HEK293 (cell line): Measurements from ENCODE around the gene PNPO.

Source experiments
- CTCF ChIA-PET: fragments of 350-600 bp; formaldehyde crosslinking; extraction: SDS; loops from one replicate; lab custom pipeline; 2021; ENCODE audit warnings: antibody characterized with exemption; lab: Yijun Ruan, JAX
- POLR2A ChIA-PET: fragments of 300-600 bp; formaldehyde crosslinking; extraction: SDS; loops from one replicate; lab custom pipeline; 2020; ENCODE audit warnings: antibody characterized with exemption, inconsistent platforms; lab: Yijun Ruan, JAX
- H3K27ac ChIP-seq: fragments of 200-500 bp; sonication (Bioruptor generic); 2 replicates; pipeline ENCODE4 v1.5.1; 2014; ENCODE audit warnings: low read depth, low read length, control low read depth, inconsistent platforms; ENCODE audit errors: extremely low read depth
- H3K36me3 ChIP-seq, 2 experiments: fragments of 200-500 bp in 1 of 2; sonication (Bioruptor generic) in 1 of 2; 1 replicate in 1 of 2; 2 replicates in 1 of 2; pipeline ENCODE4 v1.5.1; 2014 to 2017; ENCODE audit warnings: inconsistent platforms in 2 of 2, low read length in 2 of 2; ENCODE audit not compliant: control insufficient read depth in 2 of 2, insufficient read depth in 1 of 2
- H3K4me1 ChIP-seq: fragments of 200-500 bp; sonication (Bioruptor generic); 2 replicates; pipeline ENCODE4 v1.5.1; 2014; ENCODE audit warnings: mild to moderate bottlenecking, low read length, inconsistent platforms; ENCODE audit not compliant: control insufficient read depth, insufficient read depth
- H3K4me3 ChIP-seq: 2 replicates; pipeline ENCODE4 v1.5.1; 2011; ENCODE audit warnings: low read depth, mild to moderate bottlenecking, control low read depth, low read length, moderate library complexity
- H3K9me3 ChIP-seq: fragments of 200-500 bp; sonication (Bioruptor generic); 2 replicates; pipeline ENCODE4 v1.5.1; 2014; ENCODE audit warnings: low read depth, low read length, inconsistent platforms; ENCODE audit not compliant: control insufficient read depth, insufficient read depth
- GLIS1 ChIP-seq: fragments of 450-650 bp; formaldehyde crosslinking; IDR thresholded peaks from 2 replicates; pipeline ENCODE4 v1.5.1; 2016; ENCODE audit warnings: missing biosample characterization, missing genetic modification characterization
- GLIS2 ChIP-seq: fragments of 450-650 bp; formaldehyde crosslinking; IDR thresholded peaks from 2 replicates; pipeline ENCODE4 v1.5.1; 2016; ENCODE audit warnings: missing biosample characterization, missing genetic modification characterization
- HOXC10 ChIP-seq: sonication (generic); formaldehyde crosslinking; IDR thresholded peaks from 2 replicates; pipeline ENCODE4 v1.8.1; 2023; ENCODE audit warnings: mild to moderate bottlenecking, missing genetic modification reagents
- OSR2 ChIP-seq: fragments of 450-650 bp; formaldehyde crosslinking; IDR thresholded peaks from 2 replicates; pipeline ENCODE4 v1.5.1; 2016; ENCODE audit warnings: missing biosample characterization, missing genetic modification characterization
- REPIN1 ChIP-seq: fragments of 450-650 bp; formaldehyde crosslinking; IDR thresholded peaks from 2 replicates; pipeline ENCODE4 v1.5.1; 2017; ENCODE audit warnings: missing biosample characterization, missing genetic modification characterization, low read depth
- ZFP41 ChIP-seq: fragments of 450-650 bp; formaldehyde crosslinking; IDR thresholded peaks from 2 replicates; pipeline ENCODE4 v1.5.1; 2016; ENCODE audit warnings: missing biosample characterization, missing genetic modification characterization, borderline replicate concordance
- ZNF133 ChIP-seq: fragments of 450-650 bp; formaldehyde crosslinking; IDR thresholded peaks from 2 replicates; pipeline ENCODE4 v1.5.1; 2016; ENCODE audit warnings: missing biosample characterization, missing genetic modification characterization
- ZNF138 ChIP-seq: fragments of 450-650 bp; formaldehyde crosslinking; IDR thresholded peaks from 2 replicates; pipeline ENCODE4 v1.5.1; 2016; ENCODE audit warnings: missing biosample characterization, missing genetic modification characterization, borderline replicate concordance
- ZNF157 ChIP-seq: fragments of 450-650 bp; formaldehyde crosslinking; IDR thresholded peaks from 2 replicates; pipeline ENCODE4 v1.5.1; 2016; ENCODE audit warnings: missing biosample characterization, missing genetic modification characterization
- ZNF202 ChIP-seq: fragments of 450-650 bp; formaldehyde crosslinking; IDR thresholded peaks from 2 replicates; pipeline ENCODE4 v1.5.1; 2016; ENCODE audit warnings: missing biosample characterization, missing genetic modification characterization, borderline replicate concordance
- ZNF211 ChIP-seq: fragments of 450-650 bp; formaldehyde crosslinking; IDR thresholded peaks from 2 replicates; pipeline ENCODE4 v1.5.1; 2016; ENCODE audit warnings: low read depth, missing biosample characterization, missing genetic modification characterization
- ZNF311 ChIP-seq: fragments of 450-650 bp; formaldehyde crosslinking; IDR thresholded peaks from 2 replicates; pipeline ENCODE4 v1.5.1; 2017; ENCODE audit warnings: missing biosample characterization, missing genetic modification characterization, borderline replicate concordance
- ZNF391 ChIP-seq: fragments of 450-650 bp; formaldehyde crosslinking; IDR thresholded peaks from 2 replicates; pipeline ENCODE4 v1.5.1; 2016; ENCODE audit warnings: low read depth, missing biosample characterization, missing genetic modification characterization, borderline replicate concordance
- ZNF521 ChIP-seq: fragments of 450-650 bp; formaldehyde crosslinking; IDR thresholded peaks from 2 replicates; pipeline ENCODE4 v1.5.1; 2017; ENCODE audit warnings: missing biosample characterization, mild to moderate bottlenecking, missing genetic modification characterization
- ZNF610 ChIP-seq: fragments of 450-650 bp; formaldehyde crosslinking; IDR thresholded peaks from 2 replicates; pipeline ENCODE4 v1.5.1; 2016; ENCODE audit warnings: missing biosample characterization, missing genetic modification characterization, borderline replicate concordance
- ZNF621 ChIP-seq: fragments of 450-650 bp; formaldehyde crosslinking; IDR thresholded peaks from 2 replicates; pipeline ENCODE4 v1.5.1; 2017; ENCODE audit warnings: missing biosample characterization, missing genetic modification characterization
- ZNF76 ChIP-seq: fragments of 450-650 bp; formaldehyde crosslinking; IDR thresholded peaks from 2 replicates; pipeline ENCODE4; 2016; ENCODE audit warnings: low read depth, missing biosample characterization, missing genetic modification characterization, borderline replicate concordance
- ZNF791 ChIP-seq: fragments of 450-650 bp; formaldehyde crosslinking; IDR thresholded peaks from 2 replicates; pipeline ENCODE4 v1.5.1; 2016; ENCODE audit warnings: missing biosample characterization, missing genetic modification characterization
- TF ChIP-seq, protein P1 (sequence below): fragments of 450-650 bp; formaldehyde crosslinking; IDR thresholded peaks from 2 replicates; pipeline ENCODE4 v1.5.0; 2017; ENCODE audit warnings: missing biosample characterization, missing genetic modification characterization, borderline replicate concordance
- TF ChIP-seq, protein P2 (sequence below): fragments of 450-650 bp; formaldehyde crosslinking; IDR thresholded peaks from 2 replicates; pipeline ENCODE4 v1.5.1; 2016; ENCODE audit warnings: missing biosample characterization, missing genetic modification characterization
- TF ChIP-seq, protein P3 (sequence below): fragments of 450-650 bp; formaldehyde crosslinking; IDR thresholded peaks from 2 replicates; pipeline ENCODE4 v1.5.1; 2016; ENCODE audit warnings: missing biosample characterization, missing genetic modification characterization
- TF ChIP-seq, protein P4 (sequence below): fragments of 450-650 bp; formaldehyde crosslinking; IDR thresholded peaks from 2 replicates; pipeline ENCODE4 v1.5.1; 2016; ENCODE audit warnings: missing biosample characterization, missing genetic modification characterization, borderline replicate concordance

The PNPO gene

DNA sequence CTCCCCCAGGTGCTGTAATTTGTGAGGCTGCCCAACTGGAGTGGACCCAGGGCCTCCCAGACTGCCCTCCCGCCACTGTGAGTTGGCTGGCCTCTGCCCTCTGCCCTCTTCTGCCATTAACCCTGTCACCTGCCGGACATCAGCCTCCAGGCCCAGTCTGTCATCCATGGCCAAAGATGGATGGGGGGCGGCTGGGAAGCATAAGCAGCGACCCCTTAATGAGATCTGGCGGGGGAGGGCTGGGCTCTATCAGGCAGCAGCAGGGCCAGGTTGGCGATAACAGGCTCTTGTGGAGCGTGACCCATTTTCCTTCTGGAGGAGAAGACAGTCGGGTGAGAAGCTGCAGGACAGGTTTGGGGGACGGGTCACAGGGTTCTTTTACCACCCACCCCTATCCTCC is 54.8 kb downstream of the PNPO start (continued):
- TF ChIP-seq ZNF621 (tag by site-specific recombination) (no peak), GLIS1 (tag by site-specific recombination) (no peak), ZNF202 (tag by site-specific recombination) (no peak), GLIS2 (tag by site-specific recombination) (no peak), ZFP41 (no peak)
- TF ChIP-seq, protein P1, sequence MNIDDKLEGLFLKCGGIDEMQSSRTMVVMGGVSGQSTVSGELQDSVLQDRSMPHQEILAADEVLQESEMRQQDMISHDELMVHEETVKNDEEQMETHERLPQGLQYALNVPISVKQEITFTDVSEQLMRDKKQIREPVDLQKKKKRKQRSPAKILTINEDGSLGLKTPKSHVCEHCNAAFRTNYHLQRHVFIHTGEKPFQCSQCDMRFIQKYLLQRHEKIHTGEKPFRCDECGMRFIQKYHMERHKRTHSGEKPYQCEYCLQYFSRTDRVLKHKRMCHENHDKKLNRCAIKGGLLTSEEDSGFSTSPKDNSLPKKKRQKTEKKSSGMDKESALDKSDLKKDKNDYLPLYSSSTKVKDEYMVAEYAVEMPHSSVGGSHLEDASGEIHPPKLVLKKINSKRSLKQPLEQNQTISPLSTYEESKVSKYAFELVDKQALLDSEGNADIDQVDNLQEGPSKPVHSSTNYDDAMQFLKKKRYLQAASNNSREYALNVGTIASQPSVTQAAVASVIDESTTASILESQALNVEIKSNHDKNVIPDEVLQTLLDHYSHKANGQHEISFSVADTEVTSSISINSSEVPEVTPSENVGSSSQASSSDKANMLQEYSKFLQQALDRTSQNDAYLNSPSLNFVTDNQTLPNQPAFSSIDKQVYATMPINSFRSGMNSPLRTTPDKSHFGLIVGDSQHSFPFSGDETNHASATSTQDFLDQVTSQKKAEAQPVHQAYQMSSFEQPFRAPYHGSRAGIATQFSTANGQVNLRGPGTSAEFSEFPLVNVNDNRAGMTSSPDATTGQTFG (tag by site-specific recombination): no peak

DNA sequence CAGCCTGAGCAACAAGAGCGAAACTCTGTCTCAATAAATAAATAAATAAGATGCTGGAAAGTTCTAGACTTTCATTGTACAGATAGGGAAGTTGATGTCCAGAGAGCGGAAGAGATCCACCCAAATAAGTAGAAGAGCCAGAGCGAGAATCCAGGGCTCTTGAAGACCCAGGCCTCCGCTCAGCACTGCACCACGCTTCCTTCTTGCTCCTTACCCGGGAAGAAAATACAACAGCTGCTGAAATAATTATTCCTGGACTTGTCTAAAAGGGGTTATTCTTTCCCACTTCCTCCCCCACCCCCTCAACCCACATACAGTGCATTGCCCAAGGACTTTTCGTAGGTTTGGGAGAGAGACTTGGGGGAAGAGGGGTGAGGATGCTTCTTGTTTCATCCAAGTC is 56.2 kb downstream of the PNPO start:
- Histone ChIP-seq H3K36me3 (no peaks in the 10 kb centered on the region), H3K4me1 (no peaks in the 10 kb centered on the region), H3K4me3 (no peak overlapping the region)
- no peak for TF ChIP-seq ZNF157 (tag by site-specific recombination)
- TF ChIP-seq HOXC10: no peak
- no peak for TF ChIP-seq ZNF391 (tag by site-specific recombination)
- TF ChIP-seq, protein P2, sequence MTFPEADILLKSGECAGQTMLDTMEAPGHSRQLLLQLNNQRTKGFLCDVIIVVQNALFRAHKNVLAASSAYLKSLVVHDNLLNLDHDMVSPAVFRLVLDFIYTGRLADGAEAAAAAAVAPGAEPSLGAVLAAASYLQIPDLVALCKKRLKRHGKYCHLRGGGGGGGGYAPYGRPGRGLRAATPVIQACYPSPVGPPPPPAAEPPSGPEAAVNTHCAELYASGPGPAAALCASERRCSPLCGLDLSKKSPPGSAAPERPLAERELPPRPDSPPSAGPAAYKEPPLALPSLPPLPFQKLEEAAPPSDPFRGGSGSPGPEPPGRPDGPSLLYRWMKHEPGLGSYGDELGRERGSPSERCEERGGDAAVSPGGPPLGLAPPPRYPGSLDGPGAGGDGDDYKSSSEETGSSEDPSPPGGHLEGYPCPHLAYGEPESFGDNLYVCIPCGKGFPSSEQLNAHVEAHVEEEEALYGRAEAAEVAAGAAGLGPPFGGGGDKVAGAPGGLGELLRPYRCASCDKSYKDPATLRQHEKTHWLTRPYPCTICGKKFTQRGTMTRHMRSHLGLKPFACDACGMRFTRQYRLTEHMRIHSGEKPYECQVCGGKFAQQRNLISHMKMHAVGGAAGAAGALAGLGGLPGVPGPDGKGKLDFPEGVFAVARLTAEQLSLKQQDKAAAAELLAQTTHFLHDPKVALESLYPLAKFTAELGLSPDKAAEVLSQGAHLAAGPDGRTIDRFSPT: no peak
- TF ChIP-seq, protein P3, sequence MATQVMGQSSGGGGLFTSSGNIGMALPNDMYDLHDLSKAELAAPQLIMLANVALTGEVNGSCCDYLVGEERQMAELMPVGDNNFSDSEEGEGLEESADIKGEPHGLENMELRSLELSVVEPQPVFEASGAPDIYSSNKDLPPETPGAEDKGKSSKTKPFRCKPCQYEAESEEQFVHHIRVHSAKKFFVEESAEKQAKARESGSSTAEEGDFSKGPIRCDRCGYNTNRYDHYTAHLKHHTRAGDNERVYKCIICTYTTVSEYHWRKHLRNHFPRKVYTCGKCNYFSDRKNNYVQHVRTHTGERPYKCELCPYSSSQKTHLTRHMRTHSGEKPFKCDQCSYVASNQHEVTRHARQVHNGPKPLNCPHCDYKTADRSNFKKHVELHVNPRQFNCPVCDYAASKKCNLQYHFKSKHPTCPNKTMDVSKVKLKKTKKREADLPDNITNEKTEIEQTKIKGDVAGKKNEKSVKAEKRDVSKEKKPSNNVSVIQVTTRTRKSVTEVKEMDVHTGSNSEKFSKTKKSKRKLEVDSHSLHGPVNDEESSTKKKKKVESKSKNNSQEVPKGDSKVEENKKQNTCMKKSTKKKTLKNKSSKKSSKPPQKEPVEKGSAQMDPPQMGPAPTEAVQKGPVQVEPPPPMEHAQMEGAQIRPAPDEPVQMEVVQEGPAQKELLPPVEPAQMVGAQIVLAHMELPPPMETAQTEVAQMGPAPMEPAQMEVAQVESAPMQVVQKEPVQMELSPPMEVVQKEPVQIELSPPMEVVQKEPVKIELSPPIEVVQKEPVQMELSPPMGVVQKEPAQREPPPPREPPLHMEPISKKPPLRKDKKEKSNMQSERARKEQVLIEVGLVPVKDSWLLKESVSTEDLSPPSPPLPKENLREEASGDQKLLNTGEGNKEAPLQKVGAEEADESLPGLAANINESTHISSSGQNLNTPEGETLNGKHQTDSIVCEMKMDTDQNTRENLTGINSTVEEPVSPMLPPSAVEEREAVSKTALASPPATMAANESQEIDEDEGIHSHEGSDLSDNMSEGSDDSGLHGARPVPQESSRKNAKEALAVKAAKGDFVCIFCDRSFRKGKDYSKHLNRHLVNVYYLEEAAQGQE (tag by site-specific recombination): no peak
- no peak for TF ChIP-seq OSR2
- TF ChIP-seq ZNF133 (tag by site-specific recombination): no peak
- no peak for TF ChIP-seq ZNF521 (tag by site-specific recombination)
- no peak for TF ChIP-seq ZNF791 (tag by site-specific recombination)
- TF ChIP-seq ZNF311: no peak
- no peak for TF ChIP-seq ZNF76 (tag by site-specific recombination)
- no peak for TF ChIP-seq ZNF138
- TF ChIP-seq ZNF610 (tag by site-specific recombination): no peak
- TF ChIP-seq REPIN1 (tag by site-specific recombination): no peak
- TF ChIP-seq, protein P4, sequence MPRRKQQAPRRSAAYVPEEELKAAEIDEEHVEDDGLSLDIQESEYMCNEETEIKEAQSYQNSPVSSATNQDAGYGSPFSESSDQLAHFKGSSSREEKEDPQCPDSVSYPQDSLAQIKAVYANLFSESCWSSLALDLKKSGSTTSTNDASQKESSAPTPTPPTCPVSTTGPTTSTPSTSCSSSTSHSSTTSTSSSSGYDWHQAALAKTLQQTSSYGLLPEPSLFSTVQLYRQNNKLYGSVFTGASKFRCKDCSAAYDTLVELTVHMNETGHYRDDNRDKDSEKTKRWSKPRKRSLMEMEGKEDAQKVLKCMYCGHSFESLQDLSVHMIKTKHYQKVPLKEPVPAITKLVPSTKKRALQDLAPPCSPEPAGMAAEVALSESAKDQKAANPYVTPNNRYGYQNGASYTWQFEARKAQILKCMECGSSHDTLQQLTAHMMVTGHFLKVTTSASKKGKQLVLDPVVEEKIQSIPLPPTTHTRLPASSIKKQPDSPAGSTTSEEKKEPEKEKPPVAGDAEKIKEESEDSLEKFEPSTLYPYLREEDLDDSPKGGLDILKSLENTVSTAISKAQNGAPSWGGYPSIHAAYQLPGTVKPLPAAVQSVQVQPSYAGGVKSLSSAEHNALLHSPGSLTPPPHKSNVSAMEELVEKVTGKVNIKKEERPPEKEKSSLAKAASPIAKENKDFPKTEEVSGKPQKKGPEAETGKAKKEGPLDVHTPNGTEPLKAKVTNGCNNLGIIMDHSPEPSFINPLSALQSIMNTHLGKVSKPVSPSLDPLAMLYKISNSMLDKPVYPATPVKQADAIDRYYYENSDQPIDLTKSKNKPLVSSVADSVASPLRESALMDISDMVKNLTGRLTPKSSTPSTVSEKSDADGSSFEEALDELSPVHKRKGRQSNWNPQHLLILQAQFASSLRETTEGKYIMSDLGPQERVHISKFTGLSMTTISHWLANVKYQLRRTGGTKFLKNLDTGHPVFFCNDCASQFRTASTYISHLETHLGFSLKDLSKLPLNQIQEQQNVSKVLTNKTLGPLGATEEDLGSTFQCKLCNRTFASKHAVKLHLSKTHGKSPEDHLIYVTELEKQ (tag by site-specific recombination): no peak
- TF ChIP-seq ZNF211: no peak
- TF ChIP-seq, all 188 proteins: peak for 0
- no peak overlapping the region for H3K27ac ChIP-seq
- ChIA-PET CTCF (interaction anchor here (0.7 to 3.8 kb wide), 4 partner anchors 8 to 102 kb away, joined by 3 to 23 read pairs (median 8); no protein-coding TSS in a partner anchor), POLR2A (no interaction called here)
- no peaks in the 10 kb centered on the region for H3K9me3 ChIP-seq
